C4-2B (cell line): ENCODE results near the gene CACNA2D3.
A peak's percentile ranks its signal among the peaks of the same experiment; 100 is the strongest.

Source experiments
- H3K27ac ChIP-seq: fragments of 450-650 bp; 2 replicates; pipeline ENCODE4 v1.5.1; 2017
- ZFX ChIP-seq: fragments of 450-650 bp; IDR thresholded peaks from 2 replicates; pipeline ENCODE4 v1.6.1; 2017
- TF ChIP-seq, protein P1 (sequence below): fragments of 450-650 bp; conservative IDR thresholded peaks from 2 replicates; pipeline ENCODE4 v1.5.1; 2017; ENCODE audit warnings: mild to moderate bottlenecking

CACNA2D3 gene

DNA sequence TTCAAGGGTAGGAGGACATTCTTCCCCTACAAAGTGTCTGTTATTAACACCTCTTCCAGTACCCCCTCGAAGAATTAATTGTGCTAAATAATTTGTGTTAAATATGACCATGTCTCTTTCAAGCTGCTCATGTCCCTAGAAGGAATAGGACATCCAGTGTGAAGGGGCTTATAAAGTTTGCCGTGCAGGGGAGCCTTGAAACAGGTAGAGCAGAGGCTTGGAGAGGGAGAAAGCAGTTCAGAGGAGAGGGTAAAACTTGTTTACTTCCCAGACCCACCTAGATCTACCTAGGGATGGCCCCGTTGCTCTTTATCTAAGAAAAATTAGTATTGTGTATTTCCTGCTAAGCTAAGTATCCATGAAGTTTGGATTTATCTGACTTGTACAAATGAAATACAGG lies 114.8 kb downstream of the CACNA2D3 start:
- TF ChIP-seq, protein P1, sequence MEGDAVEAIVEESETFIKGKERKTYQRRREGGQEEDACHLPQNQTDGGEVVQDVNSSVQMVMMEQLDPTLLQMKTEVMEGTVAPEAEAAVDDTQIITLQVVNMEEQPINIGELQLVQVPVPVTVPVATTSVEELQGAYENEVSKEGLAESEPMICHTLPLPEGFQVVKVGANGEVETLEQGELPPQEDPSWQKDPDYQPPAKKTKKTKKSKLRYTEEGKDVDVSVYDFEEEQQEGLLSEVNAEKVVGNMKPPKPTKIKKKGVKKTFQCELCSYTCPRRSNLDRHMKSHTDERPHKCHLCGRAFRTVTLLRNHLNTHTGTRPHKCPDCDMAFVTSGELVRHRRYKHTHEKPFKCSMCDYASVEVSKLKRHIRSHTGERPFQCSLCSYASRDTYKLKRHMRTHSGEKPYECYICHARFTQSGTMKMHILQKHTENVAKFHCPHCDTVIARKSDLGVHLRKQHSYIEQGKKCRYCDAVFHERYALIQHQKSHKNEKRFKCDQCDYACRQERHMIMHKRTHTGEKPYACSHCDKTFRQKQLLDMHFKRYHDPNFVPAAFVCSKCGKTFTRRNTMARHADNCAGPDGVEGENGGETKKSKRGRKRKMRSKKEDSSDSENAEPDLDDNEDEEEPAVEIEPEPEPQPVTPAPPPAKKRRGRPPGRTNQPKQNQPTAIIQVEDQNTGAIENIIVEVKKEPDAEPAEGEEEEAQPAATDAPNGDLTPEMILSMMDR = no peak
- no peak for TF ChIP-seq ZFX
- no peak overlapping the region for H3K27ac ChIP-seq

DNA sequence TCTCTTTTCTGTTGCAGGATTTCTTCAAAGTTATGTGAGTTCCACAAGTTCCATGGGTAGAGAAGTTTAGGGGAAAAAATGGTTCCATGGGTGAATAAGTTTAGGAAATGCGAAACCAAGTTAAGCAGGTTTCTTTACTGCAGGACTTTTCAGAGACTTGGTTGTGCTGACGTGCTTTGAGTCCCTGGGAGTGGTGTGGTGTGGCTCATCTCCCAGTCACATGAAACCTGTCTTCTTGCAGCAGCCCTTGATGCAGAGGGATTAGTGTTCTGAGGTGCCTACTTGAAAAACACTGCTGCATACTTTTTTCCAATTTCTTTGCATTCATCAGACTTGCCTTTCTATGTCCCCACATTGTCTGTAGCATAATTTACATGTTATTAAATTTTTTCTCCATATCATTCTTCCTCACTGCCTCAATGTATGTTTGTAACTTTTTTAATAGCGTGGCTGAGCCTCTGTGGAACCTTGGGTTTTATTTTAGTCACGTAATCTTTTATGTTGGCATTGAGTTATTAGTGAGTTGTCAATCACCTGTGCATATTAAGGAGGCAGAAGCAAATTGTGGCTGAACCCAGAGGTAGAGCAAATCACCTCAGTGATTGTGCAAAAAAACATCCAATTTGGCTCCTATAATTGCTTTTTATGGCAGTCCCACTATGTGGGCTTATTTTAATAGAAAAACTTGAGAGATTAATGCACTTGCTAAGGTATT lies 115.6 kb downstream of the CACNA2D3 start:
- H3K27ac ChIP-seq = no peak overlapping the region
- TF ChIP-seq, protein P1 = no peak
- TF ChIP-seq ZFX = no peak

DNA sequence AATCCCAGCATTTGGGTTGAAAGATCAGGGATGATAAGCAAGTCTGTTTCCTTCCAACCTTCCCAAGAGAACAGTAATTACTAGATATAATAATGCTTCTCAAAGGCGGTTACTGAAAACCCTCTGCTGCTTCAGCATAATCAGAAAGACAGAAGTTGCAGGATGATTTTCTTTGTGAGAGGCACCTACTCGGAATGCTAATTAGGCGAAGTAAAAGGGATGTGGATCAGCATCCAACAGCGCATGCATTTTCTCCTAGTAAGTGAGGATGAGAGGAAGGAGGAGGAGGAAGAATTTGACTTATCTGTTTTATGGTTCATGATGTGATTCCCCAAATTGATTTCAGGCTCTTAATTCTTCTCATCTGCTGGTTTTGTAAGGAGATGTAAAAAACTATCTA lies 118.0 kb downstream of the CACNA2D3 start:
- no peak overlapping the region for H3K27ac ChIP-seq
- TF ChIP-seq, protein P1 = no peak
- TF ChIP-seq ZFX = no peak

- no peak for TF ChIP-seq ZFX
- TF ChIP-seq, protein P1 = no peak; the same call in 1 of the 2 replicates
- H3K27ac ChIP-seq = peak overlapping the region; percentile 18
Observed at GRCh38 chr3:54243056-54243931, 120.9 kb downstream of the CACNA2D3 start.

DNA sequence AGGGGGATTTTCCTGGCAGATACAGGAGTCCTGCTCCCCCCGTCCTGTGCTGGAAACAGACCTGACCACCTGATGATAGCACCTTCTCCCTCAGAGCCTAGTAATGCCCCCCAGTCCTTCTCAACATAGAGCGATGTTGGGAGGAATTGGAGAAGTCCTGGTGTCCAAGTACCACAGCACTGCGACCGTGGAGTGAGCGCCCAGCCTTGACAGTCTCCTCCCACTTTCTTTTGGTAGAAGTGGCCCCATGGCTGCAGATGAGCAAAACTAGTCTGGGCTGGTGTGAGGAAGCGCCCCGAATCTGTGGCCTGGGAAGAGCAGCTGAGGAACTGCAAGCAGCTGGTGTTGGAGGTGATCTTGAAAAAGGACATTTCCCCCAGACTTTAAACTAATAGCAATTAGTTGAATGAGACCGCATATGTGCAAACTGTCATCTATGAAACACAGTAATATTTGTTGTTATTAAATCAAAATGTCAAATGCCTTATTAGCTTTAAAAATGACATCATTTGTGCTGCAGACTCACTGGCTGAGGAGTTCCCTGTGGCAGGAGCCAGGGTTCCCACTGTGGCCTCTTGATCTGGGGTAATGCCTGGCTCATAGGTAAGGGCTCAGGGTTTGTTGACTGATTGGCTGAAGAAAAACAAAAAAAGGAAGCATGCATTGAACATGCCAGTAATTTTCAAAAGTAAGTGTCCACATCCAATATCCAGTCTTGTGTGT lies 121.8 kb downstream of the CACNA2D3 start:
- TF ChIP-seq, protein P1 = no peak
- TF ChIP-seq ZFX = no peak

GRCh38 chr3:54251705-54252104 lies 129.4 kb downstream of the CACNA2D3 start:
- no peak for TF ChIP-seq ZFX
- TF ChIP-seq, protein P1 = no peak
- H3K27ac ChIP-seq = no peak overlapping the region

More for the DNA sequence above, 121.8 kb downstream of the CACNA2D3 start:
- H3K27ac ChIP-seq = peak overlapping the region; percentile 18
